Measurements from ENCODE around the gene CDC45.

The CDC45 gene

DNA sequence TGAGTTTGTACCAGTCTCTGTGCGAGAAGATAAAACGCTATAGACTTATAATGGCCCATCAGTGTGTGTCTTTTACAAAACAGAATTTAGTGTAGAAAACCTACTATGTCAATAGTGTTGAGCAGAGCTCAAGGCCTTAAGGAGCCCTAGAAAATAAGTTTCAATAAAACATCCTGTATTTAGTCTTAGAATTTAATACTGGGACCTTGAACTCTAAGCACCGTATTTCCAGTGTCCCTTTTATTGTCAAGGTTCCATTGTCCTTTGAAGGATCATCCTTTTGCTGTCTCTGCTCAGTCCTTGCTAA lies 16.6 kb downstream of the CDC45 start:
- DNase-seq (ENCODE audit: low read depth), result no peak

DNA sequence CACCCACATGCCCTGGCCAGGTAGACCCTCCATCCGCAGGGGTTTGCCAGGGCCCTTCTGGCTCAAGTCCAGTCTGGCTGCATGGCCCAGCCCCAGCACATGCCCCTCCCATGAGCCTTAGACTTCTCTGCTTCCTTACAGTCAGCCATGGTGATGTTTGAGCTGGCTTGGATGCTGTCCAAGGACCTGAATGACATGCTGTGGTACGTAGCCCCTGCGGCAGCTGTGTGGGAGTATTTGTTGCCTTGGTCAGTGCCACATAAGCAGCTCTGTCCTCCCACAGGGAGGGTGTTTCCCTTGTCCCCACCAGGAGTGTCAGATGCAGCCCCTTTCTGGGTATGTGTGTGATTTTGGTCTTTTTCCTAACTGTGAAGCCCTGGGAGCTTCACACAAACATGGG lies 17.5 kb downstream of the CDC45 start:
- peak; percentile 62 for DNase-seq (ENCODE audit: low read depth)

DNA sequence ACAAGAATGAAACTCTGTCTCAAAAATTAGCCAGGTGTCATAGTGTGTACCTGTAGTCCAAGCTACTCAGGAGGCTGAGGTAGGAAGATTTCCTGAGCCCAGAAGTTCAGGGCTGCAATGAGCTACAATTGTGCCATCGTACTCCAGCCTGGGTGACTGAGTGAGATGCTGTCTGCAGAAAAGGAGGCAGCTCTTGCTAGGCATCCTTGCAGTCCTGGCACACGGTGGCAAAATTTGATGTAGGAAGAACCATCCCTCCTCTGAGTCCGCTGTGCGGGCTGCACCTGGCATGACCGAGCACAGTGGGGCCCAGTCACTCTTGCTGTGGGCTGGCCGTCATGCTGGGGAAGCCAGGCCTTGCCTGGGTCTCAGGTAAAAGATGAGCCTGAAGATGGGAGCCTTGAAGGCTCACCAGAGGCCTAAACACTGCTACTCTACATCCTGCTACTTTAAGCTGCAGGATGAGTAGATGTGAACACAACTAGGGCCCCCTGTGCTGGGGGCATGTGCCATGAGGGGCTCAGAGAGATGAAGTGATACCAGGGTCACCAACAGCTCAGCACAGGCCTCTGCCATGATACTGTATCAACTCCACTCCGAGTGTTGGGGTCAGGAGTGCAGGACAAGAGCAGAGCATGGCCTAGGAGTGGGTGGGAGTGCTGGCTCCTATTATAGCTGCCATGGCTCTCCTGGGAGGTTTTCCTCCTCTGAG lies 18.6 kb downstream of the CDC45 start:
- no peak for DNase-seq (ENCODE audit: low read depth)

DNA sequence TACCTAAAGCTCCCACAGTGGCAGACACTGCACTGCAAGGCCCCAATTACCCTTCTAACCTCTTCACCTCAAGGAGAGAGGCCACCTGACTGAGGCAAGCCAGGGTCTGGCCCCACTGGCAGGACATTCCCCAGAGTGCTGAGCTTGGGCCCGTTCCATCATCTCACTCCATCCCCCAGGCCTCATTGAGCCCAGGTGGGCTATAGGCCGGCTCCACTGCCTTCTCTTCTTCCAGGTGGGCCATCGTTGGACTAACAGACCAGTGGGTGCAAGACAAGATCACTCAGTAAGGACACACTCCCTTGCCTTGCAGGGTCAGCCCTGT lies 19.1 kb downstream of the CDC45 start:
- DNase-seq (ENCODE audit: low read depth), result no peak

DNA sequence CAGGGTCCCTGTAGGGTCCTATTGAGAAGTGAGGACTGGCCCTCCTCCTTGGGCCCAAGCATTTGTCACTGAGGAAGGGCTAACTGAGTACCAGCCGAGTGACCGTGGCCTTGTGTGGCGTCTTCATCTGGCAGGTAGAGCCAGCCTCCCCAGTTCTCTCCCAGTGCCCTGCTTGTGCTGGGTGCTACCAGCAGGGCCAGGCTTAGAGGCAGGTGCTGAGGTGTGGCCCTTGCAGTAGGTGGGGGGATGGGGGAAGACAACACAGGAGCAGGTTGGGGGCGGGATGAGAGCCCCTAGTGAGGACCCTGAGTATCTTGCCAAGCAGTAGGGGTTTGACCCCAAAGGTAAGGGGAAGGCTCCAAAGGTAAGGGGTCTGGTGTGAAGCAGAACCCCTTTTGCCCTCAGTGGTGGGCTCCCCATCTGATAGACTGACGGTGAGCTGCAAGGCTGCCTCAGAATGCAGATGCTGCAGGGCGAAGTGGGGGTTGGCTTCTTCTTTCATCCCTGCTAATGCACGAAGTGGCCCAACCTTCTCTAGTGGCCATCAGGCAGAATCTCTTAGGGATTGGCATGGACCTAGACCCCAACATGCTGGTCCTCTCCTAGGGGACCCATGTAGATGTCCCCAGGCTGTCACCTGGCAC lies 19.6 kb downstream of the CDC45 start:
- no peak for DNase-seq (ENCODE audit: low read depth)

DNA sequence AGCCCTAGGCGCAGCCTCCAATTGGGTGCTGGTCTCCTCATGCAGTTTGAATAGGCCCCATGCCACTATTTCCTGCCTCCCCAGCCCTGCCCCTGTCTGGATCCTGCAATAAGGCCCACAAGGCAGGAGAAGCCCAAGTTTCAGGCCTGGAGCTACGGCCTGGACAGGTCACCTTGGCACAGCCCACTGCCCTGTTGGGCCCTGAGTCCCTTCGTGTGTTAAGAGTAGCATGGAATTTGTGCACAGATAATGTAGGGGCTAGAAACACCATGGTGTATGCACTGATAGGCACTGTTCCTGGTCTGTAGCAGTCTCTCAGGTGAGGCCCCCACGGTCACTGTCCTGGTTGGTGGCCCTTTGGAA lies 20.1 kb downstream of the CDC45 start:
- no peak for DNase-seq (ENCODE audit: low read depth)

DNA sequence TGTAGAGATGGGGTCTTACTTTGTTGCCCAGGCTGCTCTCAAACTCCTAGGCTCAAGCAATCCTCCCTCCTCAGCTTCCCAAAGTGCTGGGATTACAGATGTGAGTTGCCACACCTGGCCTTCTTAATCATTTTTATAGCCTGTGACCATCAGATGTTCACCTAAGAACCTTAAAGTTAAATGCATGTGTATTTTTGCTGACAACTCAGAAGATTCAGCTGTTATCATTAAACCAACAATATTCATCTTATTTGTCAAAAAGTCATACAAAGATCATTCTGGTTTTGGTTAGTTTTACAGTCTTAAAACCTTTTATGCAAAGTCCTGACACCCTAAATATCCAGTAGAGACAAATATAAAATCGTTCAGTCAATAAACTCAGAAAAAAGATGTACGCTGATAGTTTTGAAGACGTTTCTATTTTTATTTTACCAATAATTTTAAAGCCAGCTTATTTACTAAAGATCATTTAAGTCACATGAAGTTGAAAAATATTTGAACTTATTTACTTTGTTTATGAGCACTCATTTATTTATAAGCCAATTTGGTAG lies 22.3 kb downstream of the CDC45 start:
- no peak for DNase-seq (ENCODE audit: low read depth)

DNA sequence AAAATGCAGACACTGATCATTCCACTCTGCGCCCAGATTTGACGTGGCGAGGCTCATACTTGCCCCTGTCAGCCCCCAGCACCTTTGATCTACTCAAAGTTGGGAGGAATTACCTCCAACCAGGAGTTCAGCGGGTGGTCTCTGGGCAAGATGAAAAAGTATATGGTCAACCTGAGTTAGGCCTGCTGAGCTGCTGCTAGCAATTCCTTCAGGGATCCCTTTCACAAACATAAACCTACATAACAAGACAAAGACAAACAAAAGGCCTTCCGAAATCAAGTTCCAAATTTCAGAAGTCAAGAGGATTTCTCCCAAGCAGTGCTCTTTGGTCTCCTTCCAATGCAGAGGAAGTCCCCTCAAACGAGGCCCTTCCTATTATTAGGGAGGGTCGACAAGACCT lies 23.6 kb downstream of the CDC45 start:
- DNase-seq (ENCODE audit: low read depth), result no peak

DNA sequence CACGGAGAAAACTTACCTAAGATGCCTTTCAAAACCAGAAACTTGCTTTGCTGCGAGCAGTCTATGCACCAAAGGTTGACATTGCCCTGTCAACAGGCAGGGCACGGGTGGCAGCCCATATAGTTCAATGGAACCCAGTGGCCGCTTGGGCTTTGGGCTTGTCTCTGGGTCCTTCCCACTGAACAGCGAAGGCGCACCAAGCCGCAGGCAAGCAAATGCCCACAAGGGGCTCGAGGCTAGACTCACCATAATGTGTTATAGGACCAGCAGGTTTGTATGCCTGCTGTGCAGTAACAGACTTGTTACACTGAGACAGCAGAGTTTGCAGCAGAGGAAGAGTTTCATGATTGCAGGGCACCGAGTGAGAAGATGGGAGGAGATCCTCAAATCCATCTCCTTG lies 24.1 kb downstream of the CDC45 start:
- DNase-seq (ENCODE audit: low read depth), result no peak

DNA sequence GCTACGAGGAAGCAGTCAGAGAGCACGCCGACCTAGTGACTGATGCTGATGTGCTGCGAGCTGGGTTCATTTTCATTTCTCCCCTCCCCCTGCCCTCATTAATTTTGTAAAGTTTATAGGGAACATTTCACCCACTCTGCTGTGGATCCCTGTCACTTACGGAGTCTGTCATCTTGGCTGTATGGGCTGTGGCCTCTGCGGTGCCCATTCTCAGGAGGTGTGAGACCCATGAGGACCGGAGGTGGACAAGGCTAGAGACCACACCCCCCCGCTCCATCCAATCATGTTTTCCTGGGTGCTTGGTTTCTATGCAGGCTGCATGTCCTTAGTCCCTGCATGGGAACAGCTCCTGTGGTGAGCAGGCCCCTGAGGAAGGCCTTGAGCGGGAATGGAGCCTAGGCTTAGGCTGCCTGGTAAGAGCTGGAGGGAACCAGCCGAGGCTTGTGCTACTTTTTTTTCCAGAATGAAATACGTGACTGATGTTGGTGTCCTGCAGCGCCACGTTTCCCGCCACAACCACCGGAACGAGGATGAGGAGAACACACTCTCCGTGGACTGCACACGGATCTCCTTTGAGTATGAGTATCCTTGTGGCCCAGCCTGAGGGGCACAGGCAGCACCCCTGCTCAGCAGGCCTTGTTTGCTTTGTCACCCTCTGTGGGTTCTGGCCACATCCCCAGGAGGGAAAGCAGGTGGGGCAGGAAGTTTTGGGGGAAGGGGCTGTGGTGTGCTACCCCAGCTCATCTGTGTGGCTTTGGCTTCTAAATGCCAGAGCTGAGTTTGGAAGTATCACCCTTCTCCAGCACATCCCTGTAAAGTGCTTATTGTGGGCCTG lies 25.4 kb downstream of the CDC45 start:
- DNase-seq (ENCODE audit: low read depth), result no peak

DNA sequence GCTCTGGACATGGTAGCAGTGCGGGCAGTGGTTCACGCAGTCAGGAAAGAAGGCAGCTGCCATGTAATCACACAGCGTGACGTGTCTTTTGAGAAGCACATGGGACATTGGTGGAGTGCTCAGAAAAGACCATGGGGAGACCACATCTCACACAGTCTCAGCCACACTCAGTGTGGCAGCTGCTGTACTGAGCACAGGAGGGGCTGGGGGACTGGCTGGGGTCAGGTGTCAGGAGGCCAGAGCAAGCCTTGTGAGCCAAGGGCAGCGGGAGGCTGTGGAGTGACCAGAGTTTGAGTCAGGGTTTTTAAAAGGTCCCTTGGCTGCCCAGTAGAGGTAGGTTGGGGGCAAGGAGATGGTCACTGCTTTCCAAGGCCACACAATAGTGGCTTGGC lies 26.0 kb downstream of the CDC45 start:
- DNase-seq (ENCODE audit: low read depth), result no peak

DNA sequence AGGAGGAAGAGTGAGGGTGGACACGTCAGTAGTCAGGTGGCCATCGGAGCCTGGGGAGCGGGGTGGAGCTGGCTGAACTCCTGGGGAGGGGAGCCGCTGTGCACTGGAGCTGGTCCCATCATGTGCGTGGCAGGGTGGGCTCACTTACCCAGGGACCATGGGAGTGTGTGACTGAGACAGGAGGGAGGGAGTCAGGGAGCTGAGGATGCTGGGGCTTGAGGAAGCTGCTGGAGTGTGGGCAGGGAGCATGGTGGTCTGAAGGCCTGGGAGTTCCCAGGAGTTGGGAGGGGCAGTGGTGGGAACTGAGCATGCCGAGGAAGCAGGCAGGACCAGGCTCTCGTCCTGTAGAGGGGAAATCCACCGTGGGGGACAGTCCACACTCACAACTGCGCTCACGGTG lies 26.5 kb downstream of the CDC45 start:
- no peak for DNase-seq (ENCODE audit: low read depth)

DNA sequence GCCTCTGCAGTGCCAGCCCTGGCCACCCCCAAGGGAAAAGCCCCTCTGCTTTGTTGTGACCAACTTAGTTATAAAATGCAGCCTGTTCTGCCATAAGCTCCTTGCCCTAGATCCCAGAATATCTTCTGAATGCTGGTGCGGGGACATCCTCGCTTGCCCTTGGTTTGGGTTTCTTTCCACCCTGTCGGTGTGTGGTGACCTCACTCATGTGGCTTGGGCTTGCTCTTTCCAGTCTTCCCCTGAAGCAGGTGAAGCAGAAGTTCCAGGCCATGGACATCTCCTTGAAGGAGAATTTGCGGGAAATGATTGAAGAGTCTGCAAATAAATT lies 27.8 kb downstream of the CDC45 start:
- DNase-seq (ENCODE audit: low read depth), result no peak

DNA sequence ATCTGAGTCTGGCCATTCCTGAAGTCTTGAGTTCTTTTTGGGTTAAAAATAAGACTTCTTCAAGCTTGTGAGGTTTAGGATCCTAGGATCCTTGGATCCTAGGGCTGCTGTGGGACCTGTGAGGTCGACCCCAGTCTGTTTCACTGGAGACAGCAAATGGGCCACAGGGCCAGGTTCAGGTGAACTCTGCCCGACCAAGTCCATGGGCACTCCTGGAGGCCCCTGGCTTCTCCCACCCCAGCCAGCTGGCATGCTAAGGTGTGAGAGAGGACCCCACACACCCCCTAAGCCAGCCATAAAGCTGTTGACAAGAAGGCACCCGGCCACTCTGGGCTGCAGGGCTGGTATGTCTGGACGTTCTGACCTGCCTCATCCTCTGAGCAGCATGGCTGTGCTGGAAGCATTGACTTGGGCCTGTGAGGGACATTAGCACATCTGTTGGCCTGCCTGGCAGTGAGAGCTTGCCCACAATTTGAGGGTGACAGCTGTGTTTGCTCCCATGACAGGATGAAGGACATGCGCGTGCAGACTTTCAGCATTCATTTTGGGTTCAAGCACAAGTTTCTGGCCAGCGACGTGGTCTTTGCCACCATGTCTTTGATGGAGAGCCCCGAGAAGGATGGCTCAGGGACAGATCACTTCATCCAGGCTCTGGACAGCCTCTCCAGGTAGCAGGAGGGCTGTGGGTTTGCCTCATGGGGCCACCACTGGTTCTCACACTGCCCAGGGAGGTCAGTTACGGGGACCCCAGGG lies 28.5 kb downstream of the CDC45 start:
- no peak for DNase-seq (ENCODE audit: low read depth)

DNA sequence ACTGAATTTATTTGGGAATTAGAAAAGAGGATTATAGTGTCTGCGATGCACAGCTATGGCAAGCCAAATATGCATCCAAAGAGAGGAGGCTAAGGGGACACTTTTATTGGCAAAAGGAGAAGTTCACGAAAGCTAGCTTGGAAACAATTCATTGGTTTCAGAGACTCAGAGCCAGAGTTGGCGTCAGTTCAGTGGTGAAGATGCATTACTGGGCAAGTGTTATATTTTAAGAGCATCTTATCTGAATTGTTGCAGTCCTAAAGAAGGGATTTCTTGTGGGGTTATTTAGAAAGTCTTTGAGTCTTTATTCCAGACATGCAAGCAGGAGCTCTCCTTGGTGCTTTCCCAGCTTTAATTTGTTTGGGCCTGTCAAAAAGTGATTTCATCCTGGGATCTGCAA lies 29.5 kb downstream of the CDC45 start:
- no peak for DNase-seq (ENCODE audit: low read depth)

DNA sequence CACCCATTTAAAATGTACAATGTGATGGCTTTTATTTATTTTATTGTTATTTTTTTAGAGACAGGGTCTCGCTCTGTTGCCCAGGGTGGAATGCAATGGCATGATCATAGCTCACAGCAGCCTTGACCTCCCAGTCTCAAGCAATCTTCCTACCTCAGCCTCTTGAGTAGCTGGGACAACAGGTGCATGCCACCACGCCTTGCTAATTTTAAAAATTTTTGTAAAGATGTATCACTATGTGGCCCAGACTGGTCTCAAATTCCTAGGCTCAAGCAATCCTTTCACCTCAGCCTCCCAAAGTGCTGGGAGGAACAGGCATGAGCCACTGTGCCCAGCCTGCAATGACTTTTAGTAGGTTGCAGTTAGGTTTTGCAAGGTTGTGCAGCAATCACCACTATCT lies 30.2 kb downstream of the CDC45 start:
- no peak for DNase-seq (ENCODE audit: low read depth)

DNA sequence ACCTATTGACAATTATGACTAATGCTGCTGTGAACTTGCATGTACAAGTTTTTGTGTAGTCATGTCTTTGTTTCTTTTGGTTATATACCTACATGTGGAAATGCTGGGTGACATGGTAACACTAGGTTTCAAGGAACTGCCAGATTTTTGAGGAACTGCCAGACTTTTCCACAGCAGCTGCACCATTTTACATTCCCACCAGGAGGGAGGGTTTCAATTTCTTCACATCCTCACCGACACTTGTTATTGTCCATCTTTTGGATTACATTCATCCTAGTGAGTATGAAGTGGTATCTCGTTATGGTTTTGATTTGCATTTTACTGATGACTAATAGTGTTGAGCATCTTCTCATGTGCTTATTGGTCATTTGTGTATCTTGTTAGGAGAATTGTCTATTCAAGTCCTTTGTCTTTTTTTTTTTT lies 31.2 kb downstream of the CDC45 start:
- DNase-seq (ENCODE audit: low read depth), result no peak

DNA sequence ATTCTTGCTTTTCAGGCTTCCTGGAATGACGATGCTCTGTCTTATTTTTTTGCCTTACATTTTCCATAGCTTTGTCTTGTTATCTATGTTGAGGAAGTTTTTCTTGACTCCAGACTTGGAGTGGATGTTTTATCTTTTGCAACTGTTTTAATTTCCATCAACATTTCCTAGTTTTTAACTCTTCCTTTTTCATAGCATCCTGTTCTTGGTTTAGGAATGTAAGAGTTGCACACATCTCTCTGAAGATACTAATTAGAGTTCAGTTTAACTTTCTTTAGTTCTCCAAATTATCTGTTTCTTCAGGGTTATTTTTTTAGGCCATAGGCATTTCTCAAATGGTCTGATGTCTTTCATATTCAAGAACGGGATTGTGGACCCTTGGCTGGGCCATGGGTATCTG lies 34.1 kb downstream of the CDC45 start:
- DNase-seq (ENCODE audit: low read depth), result no peak

DNA sequence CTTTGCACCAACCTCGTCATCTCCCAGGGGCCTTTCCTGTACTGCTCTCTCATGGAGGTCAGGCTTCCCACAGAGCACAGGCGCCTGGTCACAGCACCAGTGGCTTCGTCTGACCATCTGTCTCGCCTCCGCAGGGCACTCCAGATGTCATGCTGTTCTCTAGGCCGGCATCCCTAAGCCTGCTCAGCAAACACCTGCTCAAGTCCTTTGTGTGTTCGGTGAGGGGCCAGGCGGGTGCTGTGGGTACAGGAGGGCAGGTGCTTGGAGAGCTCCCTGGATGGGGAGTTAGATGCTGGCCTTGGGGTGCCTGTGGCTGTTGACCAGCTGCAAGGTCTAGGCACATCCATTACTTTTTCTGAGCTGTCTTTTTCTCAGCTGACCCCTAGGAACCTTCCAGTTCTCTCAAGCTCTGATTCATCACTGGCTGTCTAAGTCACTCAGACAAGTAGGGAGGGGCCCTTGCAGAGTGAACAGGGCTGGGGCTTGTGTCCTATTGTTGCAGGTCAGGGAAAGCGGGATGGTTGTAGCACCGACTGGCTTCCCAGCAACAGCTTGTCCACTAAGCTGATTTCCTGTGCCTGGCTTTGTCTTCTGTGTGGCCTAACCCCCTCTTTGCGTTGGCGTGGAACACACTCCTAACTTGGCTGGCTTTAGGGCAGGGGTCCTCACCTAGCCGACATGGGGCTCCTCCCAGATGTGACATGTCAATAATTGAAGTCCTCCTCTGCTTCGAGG lies 35.3 kb downstream of the CDC45 start:
- DNase-seq (ENCODE audit: low read depth), result no peak

DNA sequence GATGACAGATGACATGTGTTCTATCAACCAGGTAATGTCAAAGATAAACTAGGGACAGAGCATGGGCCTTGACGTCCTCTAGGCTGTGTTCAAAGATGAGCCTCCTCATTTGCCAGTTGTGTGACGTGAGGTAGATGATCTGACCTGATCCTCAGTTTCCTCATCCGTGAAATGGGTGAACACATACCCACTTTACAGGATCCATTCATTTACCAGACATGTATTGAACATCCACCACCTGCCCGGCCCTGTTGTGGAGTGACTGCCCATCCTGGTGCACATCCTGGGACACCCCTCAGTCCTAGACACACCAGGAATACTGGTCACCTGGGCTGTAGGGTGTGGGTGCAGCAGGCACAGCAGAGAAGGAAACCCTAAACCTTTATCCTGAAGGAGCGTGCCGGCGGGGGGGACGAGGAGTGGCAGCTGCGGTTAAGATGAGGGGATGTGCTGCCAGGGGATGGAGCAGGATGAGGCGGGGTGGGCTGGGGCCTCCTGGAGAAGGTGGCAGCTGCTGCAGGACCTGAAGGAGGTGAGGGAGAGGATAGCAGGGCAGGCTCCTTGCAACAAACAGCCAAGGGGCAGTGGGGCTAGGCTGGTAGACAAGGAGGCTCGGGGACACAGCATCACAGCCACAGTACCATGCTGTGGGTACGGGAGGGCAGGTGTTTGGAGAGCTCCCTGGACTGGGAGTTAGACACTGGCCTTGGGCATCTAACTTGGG lies 36.1 kb downstream of the CDC45 start:
- no peak for DNase-seq (ENCODE audit: low read depth)

DNA sequence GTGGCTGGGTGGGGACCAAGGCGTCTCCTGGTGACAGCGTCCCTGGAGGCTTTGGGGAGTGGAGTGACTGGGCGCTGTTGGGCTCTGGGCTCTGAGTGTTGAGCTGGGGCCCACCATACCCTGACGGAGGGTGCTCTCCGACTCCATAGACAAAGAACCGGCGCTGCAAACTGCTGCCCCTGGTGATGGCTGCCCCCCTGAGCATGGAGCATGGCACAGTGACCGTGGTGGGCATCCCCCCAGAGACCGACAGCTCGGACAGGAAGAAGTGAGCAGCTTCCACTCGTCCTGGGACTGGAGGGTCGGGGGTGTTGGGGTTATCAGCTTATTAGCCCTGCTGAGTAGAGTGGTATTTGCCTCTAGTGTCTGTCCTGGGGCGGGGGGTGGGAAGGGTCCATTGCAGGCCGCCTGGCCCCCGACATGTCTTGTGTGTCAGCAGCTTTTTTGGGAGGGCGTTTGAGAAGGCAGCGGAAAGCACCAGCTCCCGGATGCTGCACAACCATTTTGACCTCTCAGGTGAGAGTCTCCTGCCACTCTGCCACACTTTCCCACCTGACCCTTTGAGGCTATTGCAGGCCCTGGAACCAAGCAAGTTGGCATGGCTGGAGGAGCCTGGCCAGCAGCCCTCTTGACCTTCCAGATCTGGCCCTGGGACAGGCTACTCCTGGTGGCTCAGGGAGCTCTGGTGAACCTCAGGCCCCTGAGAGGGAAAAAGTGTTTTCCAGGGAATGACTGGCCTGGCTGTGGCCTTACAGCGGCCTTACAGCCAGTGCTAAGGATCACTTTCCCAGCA lies 36.9 kb downstream of the CDC45 start:
- no peak for DNase-seq (ENCODE audit: low read depth)
